OCI-LY3 (cell line): Measurements from ENCODE around the gene TBC1D8.

Experiments
- H2AFZ ChIP-seq: fragments of 200-600, 300-600 bp; shearing (Covaris generic); 2 replicates; pipeline ENCODE4 v1.6.0; 2014; ENCODE audit warnings: antibody characterized with exemption, low read depth, low read length
- H3K27ac ChIP-seq: fragments of 200-600, 300-600 bp; sonication (generic); 2 replicates; pipeline ENCODE4 v1.5.1; 2014; ENCODE audit warnings: mild to moderate bottlenecking, low read length, moderate library complexity, mixed read lengths
- H3K27me3 ChIP-seq: fragments of 200-600, 300-600 bp; sonication (generic); 2 replicates; pipeline ENCODE4 v1.6.1; 2014; ENCODE audit warnings: low read depth, low read length, mixed read lengths
- H3K36me3 ChIP-seq: fragments of 200-600, 300-600 bp; sonication (generic); replicated peaks from 2 replicates; pipeline ENCODE3; 2014; ENCODE audit warnings: low read depth, low read length, mixed read lengths
- H3K4me1 ChIP-seq: fragments of 300-600, 200-600 bp; sonication (generic); 2 replicates; pipeline ENCODE4 v1.6.1; 2014; ENCODE audit warnings: low read length, mixed read lengths
- H3K4me2 ChIP-seq: fragments of 200-600, 300-600 bp; sonication (generic); 2 replicates; pipeline ENCODE4 v1.6.1; 2014; ENCODE audit warnings: low read length, mixed read lengths
- H3K4me3 ChIP-seq: fragments of 300-600, 200-600 bp; sonication (generic); 2 replicates; pipeline ENCODE4 v1.5.1; 2014; ENCODE audit warnings: antibody characterized with exemption, mild to moderate bottlenecking, low read length, moderate library complexity
- H3K79me2 ChIP-seq: fragments of 300-600, 200-600 bp; shearing (Covaris generic); 2 replicates; pipeline ENCODE4 v1.6.1; 2014; ENCODE audit warnings: mild to moderate bottlenecking, low read length, mixed read lengths
- H3K9ac ChIP-seq: fragments of 300-600, 200-600 bp; shearing (Covaris generic); 2 replicates; pipeline ENCODE4 v1.6.0; 2014; ENCODE audit warnings: mild to moderate bottlenecking, low read length, moderate library complexity
- H3K9me3 ChIP-seq: fragments of 200-600, 300-600 bp; shearing (Covaris generic); 2 replicates; pipeline ENCODE4 v1.6.1; 2014; ENCODE audit warnings: low read length, mixed read lengths; ENCODE audit not compliant: insufficient read depth
- H4K20me1 ChIP-seq: fragments of 200-600, 300-600 bp; sonication (generic); 2 replicates; pipeline ENCODE4 v1.6.1; 2016; ENCODE audit warnings: low read length, mixed read lengths; ENCODE audit not compliant: insufficient read depth
- EZH2phosphoT487 ChIP-seq: fragments of 200-600 bp; shearing (Covaris generic); IDR thresholded peaks from 2 replicates; pipeline ENCODE4 v1.6.1; 2018; ENCODE audit warnings: antibody characterized with exemption, mixed run types, low read depth
- TF ChIP-seq, protein P1 (sequence below): fragments of 200-600, 300-600 bp; sonication (generic); IDR thresholded peaks from 2 replicates; pipeline ENCODE4 v1.5.1; 2014; ENCODE audit warnings: antibody characterized with exemption, low read length, low read depth

TBC1D8 gene

GRCh38 chr2:100983684-100984310 lies 167.4 kb downstream of the TBC1D8 start:
- no peak overlapping the region for H3K27ac ChIP-seq
- H3K4me2 ChIP-seq = no peak overlapping the region
- TF ChIP-seq EZH2phosphoT487 = no peak
- TF ChIP-seq, protein P1, sequence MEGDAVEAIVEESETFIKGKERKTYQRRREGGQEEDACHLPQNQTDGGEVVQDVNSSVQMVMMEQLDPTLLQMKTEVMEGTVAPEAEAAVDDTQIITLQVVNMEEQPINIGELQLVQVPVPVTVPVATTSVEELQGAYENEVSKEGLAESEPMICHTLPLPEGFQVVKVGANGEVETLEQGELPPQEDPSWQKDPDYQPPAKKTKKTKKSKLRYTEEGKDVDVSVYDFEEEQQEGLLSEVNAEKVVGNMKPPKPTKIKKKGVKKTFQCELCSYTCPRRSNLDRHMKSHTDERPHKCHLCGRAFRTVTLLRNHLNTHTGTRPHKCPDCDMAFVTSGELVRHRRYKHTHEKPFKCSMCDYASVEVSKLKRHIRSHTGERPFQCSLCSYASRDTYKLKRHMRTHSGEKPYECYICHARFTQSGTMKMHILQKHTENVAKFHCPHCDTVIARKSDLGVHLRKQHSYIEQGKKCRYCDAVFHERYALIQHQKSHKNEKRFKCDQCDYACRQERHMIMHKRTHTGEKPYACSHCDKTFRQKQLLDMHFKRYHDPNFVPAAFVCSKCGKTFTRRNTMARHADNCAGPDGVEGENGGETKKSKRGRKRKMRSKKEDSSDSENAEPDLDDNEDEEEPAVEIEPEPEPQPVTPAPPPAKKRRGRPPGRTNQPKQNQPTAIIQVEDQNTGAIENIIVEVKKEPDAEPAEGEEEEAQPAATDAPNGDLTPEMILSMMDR = no peak
- H4K20me1 ChIP-seq = no peaks in the 10 kb centered on the region
- no peak overlapping the region for H3K4me3 ChIP-seq
- no peaks in the 10 kb centered on the region for H3K9me3 ChIP-seq
- no peaks in the 10 kb centered on the region for H3K4me1 ChIP-seq
- H3K9ac ChIP-seq = no peak overlapping the region
- peaks cover 4% of the 10 kb centered on the region for H3K27me3 ChIP-seq
- no peaks in the 10 kb centered on the region for H3K79me2 ChIP-seq
- H2AFZ ChIP-seq = no peak overlapping the region
- no peaks in the 10 kb centered on the region for H3K36me3 ChIP-seq

DNA sequence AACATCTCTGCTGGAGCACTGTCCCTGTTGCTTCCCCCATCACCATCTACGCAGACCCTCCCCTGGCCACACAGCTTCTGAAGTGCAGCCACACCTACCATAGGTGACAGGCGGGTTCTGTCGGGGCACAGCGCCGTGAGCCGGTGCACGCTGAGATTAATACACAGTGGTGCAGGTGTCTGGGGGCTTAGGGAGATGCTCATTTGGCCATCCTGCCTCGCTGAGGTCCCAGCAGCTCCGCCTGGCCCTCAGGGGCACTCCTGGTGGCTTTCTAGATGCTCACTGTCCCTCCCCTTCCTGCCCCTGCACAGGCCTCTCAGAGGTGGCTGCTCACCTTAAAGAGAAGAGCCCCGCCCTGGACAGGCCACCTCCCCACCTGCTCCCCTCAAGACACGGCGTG lies 168.0 kb downstream of the TBC1D8 start:
- no peak overlapping the region for H3K4me2 ChIP-seq
- H3K36me3 ChIP-seq = no peaks in the 10 kb centered on the region
- H3K27me3 ChIP-seq = peaks cover 10% of the 10 kb centered on the region
- H4K20me1 ChIP-seq = no peaks in the 10 kb centered on the region
- H3K4me3 ChIP-seq = no peak overlapping the region
- no peak overlapping the region for H2AFZ ChIP-seq
- TF ChIP-seq, protein P1 = no peak
- TF ChIP-seq EZH2phosphoT487 = no peak
- no peak overlapping the region for H3K27ac ChIP-seq
- H3K79me2 ChIP-seq = no peaks in the 10 kb centered on the region
- H3K4me1 ChIP-seq = no peaks in the 10 kb centered on the region
- no peak overlapping the region for H3K9ac ChIP-seq
- H3K9me3 ChIP-seq = no peaks in the 10 kb centered on the region

DNA sequence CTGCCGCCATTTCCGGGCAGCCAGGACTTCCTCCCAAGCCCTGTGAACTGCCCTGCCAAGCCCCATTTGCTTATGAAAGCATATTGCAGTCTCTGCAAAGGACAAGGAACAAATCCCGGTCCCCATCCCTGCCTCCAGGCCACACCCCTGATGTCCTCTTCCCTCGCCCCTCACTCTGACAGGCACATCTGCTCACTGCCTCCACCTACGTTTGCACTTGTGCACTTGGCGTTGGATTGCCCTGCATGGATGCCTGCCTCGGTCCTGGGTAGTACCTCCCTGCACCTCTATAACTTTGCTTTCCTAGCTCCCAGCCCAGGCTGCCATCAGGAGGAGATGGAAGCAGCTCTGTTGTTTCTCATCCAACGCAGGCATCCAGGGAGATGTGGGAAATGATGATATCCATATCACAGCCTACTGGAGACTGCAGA lies 168.7 kb downstream of the TBC1D8 start:
- no peak for TF ChIP-seq EZH2phosphoT487
- TF ChIP-seq, protein P1 = no peak
- H3K4me2 ChIP-seq = no peak overlapping the region
- H3K9ac ChIP-seq = no peak overlapping the region
- no peaks in the 10 kb centered on the region for H3K9me3 ChIP-seq
- no peak overlapping the region for H3K27ac ChIP-seq
- H3K4me1 ChIP-seq = peaks cover under 1% of the 10 kb centered on the region; the same call in 1 of the 2 replicates
- no peaks in the 10 kb centered on the region for H3K36me3 ChIP-seq
- no peaks in the 10 kb centered on the region for H4K20me1 ChIP-seq
- H3K27me3 ChIP-seq = peaks cover 16% of the 10 kb centered on the region
- H3K4me3 ChIP-seq = no peak overlapping the region
- H2AFZ ChIP-seq = no peak overlapping the region
- H3K79me2 ChIP-seq = no peaks in the 10 kb centered on the region

DNA sequence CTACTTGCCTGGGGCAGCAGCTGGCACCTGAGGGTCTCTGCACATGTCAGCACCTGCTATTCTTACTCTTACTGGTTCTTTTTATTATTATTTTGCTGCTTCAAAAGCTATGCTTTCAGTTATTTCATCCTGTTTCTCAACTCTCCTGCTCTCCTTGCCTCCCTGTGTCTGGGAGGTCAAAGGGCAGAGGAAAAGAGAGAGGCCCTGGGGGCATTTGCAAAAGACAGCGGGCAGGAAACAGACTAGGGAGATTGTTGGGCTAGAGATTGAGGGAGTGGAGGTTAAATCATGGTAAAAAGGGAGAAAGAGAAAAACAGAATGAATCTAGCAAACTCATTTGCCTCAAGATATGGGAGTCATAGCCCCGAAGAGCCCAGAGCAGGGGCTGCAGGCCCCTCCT lies 170.2 kb downstream of the TBC1D8 start:
- TF ChIP-seq, protein P1 = no peak
- TF ChIP-seq EZH2phosphoT487 = no peak
- Histone ChIP-seq H3K79me2 (no peaks in the 10 kb centered on the region), H3K4me2 (no peak overlapping the region), H3K9me3 (no peaks in the 10 kb centered on the region), H3K4me3 (no peak overlapping the region), H3K9ac (no peak overlapping the region), H3K27me3 (peaks cover 28% of the 10 kb centered on the region), H3K4me1 (peaks cover 12% of the 10 kb centered on the region), H3K36me3 (no peaks in the 10 kb centered on the region), H2AFZ (no peak overlapping the region), H3K27ac (no peak overlapping the region), H4K20me1 (no peaks in the 10 kb centered on the region)
